Activated T-cell treated with anti-CD3 and anti-CD28 coated beads, Interleukin-2, amount 50 U/mL, for 4 hours (primary cell): ENCODE measurements around the gene RASA3. TPM values are rescaled to one million over a fixed set of nuclear protein-coding genes. Genes with fewer than 3 reads are reported as not detected.
A peak's percentile ranks its signal among the peaks of the same experiment; 100 is the strongest.

ENCODE experiments used
- ATAC-seq, 2 donors: fragments of 200-7000 bp; cut with Tn5 transposase; one replicate each; pipeline ENCODE4 v1.10.0; 2021
- DNase-seq: peaks from one replicate; pipeline ENCODE4 v3.0.0-alpha.2; 2020
- H3K27me3 Mint-ChIP-seq: one replicate; pipeline ENCODE4 v1.8.0; 2021; ENCODE audit warnings: low read depth, mixed read lengths
- H3K36me3 Mint-ChIP-seq: one replicate; pipeline ENCODE4 v1.8.0; 2022; ENCODE audit warnings: mixed read lengths; ENCODE audit not compliant: insufficient read depth
- H3K4me1 Mint-ChIP-seq: one replicate; pipeline ENCODE4 v1.8.0; 2021; ENCODE audit warnings: low read depth, mixed read lengths
- H3K4me3 Mint-ChIP-seq: one replicate; pipeline ENCODE4 v1.8.0; 2021; ENCODE audit warnings: mild to moderate bottlenecking, moderate library complexity, mixed read lengths
- H3K9me3 Mint-ChIP-seq: one replicate; pipeline ENCODE4 v1.8.0; 2021; ENCODE audit warnings: mixed read lengths
- total RNA-seq, 3 donors: library from RNA; stranded (reverse); gene quantifications; one replicate each; pipeline ENCODE4 v1.2.1, GENCODE V29; 2021

The RASA3 gene
- total RNA-seq, 3 donors from 2014 or later, result 23.7 to 28.7 (median 26.6) TPM

- H3K9me3 Mint-ChIP-seq, result no peaks in the 10 kb centered on the region
Measured at GRCh38 chr13:113931841-113932459, 200.5 kb downstream of the RASA3 start.

DNA sequence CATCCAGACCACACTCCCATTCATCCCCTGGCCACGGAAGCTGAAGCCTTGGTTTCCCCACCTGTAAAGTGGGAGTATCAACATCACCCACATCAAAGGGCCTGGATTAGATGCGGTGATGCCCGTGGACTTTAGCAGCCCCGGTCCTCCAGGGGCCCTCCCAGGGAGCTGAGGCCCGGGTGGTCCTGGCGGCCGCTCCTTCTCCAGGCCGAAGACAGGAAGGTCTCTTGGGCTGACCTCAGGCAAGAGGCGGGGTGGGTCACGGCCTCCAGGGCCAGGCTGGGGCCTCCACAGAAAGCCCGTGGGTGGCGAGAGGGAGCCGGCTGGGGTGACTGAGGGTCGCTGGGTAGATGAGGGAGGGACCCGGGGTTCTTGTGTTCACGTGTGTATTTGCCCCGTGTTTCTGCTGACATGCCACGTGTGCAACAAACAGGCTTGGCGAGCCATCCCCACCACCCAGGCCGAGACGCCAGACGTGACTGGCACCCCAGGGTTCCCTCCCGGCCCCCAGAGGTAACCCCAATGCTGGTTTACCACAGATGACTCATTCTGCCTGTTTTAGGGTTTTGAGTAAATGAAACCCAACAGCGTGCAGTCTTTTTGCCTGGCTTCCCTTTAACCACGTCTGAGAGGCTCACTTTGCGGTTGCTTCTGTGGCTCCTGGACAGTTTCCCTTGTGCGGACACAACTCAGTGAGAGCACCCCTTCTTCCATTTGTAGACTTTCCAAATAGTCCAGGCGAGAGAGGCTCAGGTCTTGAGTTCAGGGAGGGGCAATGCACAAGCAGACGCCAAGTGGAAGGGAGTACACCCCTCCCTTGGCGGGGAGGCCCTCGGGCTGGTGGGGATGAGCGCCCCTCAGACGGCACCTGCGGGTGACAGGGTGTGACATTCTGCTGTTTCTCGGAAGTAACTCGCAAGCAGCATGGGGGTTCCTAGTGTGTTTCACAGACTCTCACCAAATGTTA, 201.5 kb downstream of the RASA3 start:
- DNase-seq (peak; percentile 44), ATAC-seq (peak; percentile 79 to 88)
- H3K4me1 Mint-ChIP-seq, result peaks cover 15% of the 10 kb centered on the region
- H3K9me3 Mint-ChIP-seq, result no peaks in the 10 kb centered on the region
- peaks cover 10% of the 10 kb centered on the region for H3K27me3 Mint-ChIP-seq
- no peaks in the 10 kb centered on the region for H3K36me3 Mint-ChIP-seq
- no peak overlapping the region for H3K4me3 Mint-ChIP-seq

More at GRCh38 chr13:113931841-113932459, 200.5 kb downstream of the RASA3 start:
- Mint-ChIP-seq H3K4me3 (no peak overlapping the region), H3K4me1 (peaks cover 15% of the 10 kb centered on the region), H3K27me3 (peaks cover 10% of the 10 kb centered on the region), H3K36me3 (no peaks in the 10 kb centered on the region)
- ATAC-seq, result no peak
- DNase-seq, result no peak

- Mint-ChIP-seq H3K4me1 (peaks cover 15% of the 10 kb centered on the region), H3K4me3 (no peak overlapping the region), H3K36me3 (no peaks in the 10 kb centered on the region), H3K27me3 (peaks cover 10% of the 10 kb centered on the region), H3K9me3 (no peaks in the 10 kb centered on the region)
- DNase-seq, result no peak
- ATAC-seq, result no peak
Measured at GRCh38 chr13:113929628-113930615, 202.5 kb downstream of the RASA3 start.

DNA sequence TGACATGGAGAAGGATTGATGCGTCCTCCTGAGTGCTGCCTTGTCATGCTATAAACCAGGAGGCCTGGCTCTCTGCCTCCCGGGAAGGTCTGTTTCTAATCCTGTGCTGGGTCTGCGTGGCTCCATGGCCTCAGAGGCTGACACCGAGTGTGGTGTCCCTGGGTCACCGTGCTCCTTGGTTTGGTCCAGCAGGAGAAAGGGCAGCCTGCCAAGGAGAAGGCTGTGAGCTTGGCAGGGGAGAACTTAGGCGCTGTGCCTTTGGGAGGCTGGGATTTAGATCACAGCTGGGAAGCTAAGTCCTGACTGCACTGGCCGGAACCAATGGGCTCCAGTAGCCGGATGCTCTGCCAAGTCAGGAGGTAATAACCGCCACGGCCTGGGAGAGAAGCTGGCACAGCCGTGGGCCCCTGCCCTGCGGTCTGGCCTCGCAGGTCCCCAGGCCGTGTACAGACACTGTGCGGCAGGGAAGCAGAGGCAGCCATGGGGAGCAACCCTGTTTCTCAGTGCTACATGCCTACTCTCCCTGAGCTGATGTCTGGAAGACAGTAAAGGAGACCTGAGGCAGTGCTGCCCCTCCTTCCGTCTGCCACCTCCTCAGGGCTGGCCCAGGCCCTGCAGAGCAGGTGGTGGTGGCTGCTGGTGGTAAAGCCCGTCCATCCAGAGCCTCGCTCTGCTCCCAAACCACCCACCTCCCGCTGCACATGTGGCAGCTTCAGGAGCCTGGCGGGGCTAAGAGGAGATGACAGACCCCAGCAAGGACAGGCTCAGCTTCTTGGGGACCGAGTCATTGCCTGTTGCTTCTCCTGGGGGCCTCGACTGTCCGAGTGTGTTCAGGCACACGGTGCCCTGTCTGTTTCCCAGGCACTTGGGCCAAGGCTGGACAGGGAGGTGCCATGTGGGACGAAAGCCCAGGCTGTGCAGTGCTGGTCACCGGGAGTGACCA, 203.5 kb downstream of the RASA3 start:
- H3K36me3 Mint-ChIP-seq, result no peaks in the 10 kb centered on the region
- H3K27me3 Mint-ChIP-seq, result peaks cover 8% of the 10 kb centered on the region
- no peaks in the 10 kb centered on the region for H3K9me3 Mint-ChIP-seq
- H3K4me3 Mint-ChIP-seq, result no peak overlapping the region
- peaks cover 15% of the 10 kb centered on the region for H3K4me1 Mint-ChIP-seq
- ATAC-seq, result no peak
- no peak for DNase-seq

Other genes with a start within 250 kb of the RASA3 start
- 1 to 10 TPM; 1.1 to 1.5 (median 1.4) TPM for gene C13orf46, start 158.5 kb downstream of the RASA3 start, total RNA-seq
- not detected for gene CFAP97D2, start 46.6 kb upstream of the RASA3 start, total RNA-seq
- 10 to 100 TPM; 67.5 to 75.4 (median 69.8) TPM for gene CDC16, start 102.3 kb upstream of the RASA3 start, total RNA-seq
- 10 to 100 TPM; 38.5 to 45.7 (median 40.7) TPM for gene UPF3A, start 149.0 kb upstream of the RASA3 start, total RNA-seq
- gene CHAMP1, start 181.9 kb upstream of the RASA3 start, total RNA-seq, result 10 to 100 TPM; 40.7 to 44.1 (median 42.3) TPM